Retinal pigment epithelial cell (primary cell): ENCODE results near the gene ZNF672.

Experiments
- DNase-seq: peaks from one replicate; pipeline ENCODE4 v3.0.0-alpha.2; 2010; ENCODE audit warnings: low read depth
- H3K4me3 ChIP-seq: 2 replicates; pipeline ENCODE4 v1.5.1; 2011; ENCODE audit warnings: mild to moderate bottlenecking, low read length, control low read depth, moderate library complexity
- TF ChIP-seq, protein P1 (sequence below): conservative IDR thresholded peaks from 2 replicates; pipeline ENCODE4 v1.5.1; 2011; ENCODE audit warnings: low read depth, low read length, control low read depth, inconsistent platforms

The ZNF672 gene

GRCh38 chr1:248821101-248821500, 16.9 kb upstream of the ZNF672 start:
- TF ChIP-seq, protein P1, sequence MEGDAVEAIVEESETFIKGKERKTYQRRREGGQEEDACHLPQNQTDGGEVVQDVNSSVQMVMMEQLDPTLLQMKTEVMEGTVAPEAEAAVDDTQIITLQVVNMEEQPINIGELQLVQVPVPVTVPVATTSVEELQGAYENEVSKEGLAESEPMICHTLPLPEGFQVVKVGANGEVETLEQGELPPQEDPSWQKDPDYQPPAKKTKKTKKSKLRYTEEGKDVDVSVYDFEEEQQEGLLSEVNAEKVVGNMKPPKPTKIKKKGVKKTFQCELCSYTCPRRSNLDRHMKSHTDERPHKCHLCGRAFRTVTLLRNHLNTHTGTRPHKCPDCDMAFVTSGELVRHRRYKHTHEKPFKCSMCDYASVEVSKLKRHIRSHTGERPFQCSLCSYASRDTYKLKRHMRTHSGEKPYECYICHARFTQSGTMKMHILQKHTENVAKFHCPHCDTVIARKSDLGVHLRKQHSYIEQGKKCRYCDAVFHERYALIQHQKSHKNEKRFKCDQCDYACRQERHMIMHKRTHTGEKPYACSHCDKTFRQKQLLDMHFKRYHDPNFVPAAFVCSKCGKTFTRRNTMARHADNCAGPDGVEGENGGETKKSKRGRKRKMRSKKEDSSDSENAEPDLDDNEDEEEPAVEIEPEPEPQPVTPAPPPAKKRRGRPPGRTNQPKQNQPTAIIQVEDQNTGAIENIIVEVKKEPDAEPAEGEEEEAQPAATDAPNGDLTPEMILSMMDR, result no peak
- H3K4me3 ChIP-seq, result no peak overlapping the region
- peak; percentile 5 for DNase-seq

DNA sequence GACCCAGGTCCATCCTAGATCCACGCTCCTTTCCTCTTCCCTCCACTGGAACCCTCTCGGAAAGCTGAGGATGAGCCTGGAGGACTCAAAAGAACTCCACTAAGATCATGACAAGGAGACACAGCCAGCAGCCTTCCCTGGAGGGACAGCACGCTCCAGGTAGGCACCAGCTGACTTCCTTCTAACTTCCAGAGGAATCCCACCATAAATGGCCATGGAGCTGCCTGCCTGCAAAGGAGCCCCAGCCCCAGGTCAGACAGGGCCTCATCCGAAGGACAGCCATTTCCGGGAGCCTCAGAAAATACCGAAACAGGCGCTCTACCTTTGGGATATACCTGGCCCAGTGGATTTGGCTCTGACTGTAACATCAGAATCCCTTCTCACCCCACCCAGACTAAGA, 16.4 kb upstream of the ZNF672 start:
- TF ChIP-seq, protein P1, result no peak
- no peak for DNase-seq

GRCh38 chr1:248822148-248823032, 15.6 kb upstream of the ZNF672 start:
- no peak overlapping the region for H3K4me3 ChIP-seq
- TF ChIP-seq, protein P1, result no peak
- DNase-seq, result no peak

More for the DNA sequence above, 16.4 kb upstream of the ZNF672 start:
- H3K4me3 ChIP-seq, result no peak overlapping the region

DNA sequence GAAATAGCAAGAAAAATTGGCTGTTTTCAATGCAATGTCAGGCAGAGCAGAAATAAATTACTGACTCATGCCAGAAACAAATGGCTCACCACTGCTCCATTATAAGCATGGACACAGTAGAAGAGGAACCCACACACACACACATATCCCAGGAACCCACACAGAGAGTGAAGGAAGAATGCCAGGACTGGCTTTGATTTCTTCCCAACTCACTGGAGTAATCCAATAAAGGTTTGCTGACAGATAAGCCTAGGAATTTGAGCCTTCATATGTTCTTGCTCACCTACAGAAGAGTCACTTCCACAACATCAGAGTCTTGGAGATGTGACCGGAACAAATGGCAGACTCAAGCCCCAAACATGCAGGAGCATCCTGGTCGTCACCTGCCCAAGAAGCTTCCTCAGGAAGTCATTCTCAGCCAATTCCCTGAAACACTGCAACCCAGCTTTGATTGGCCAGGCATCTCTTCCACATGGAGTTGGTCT, 14.5 kb upstream of the ZNF672 start:
- peak; percentile 4 for DNase-seq
- H3K4me3 ChIP-seq, result no peak overlapping the region
- TF ChIP-seq, protein P1, result no peak

GRCh38 chr1:248824301-248824700, 13.7 kb upstream of the ZNF672 start:
- no peak for DNase-seq
- H3K4me3 ChIP-seq, result peak overlapping the region; percentile 92
- TF ChIP-seq, protein P1, result no peak

GRCh38 chr1:248824701-248825100, 13.3 kb upstream of the ZNF672 start:
- peak overlapping the region; percentile 92 for H3K4me3 ChIP-seq
- TF ChIP-seq, protein P1, result no peak
- no peak for DNase-seq

GRCh38 chr1:248825136-248825535, 12.9 kb upstream of the ZNF672 start:
- TF ChIP-seq, protein P1, result no peak
- DNase-seq, result no peak
- peak overlapping the region; percentile 92 for H3K4me3 ChIP-seq
